ENCODE results near the gene TEX261.
"Not testable (repeated sequence)": the region's sequence is repeated elsewhere in the genome, so short reads cannot be mapped to it uniquely, and the experiment has no call there.

Gene TEX261

DNA sequence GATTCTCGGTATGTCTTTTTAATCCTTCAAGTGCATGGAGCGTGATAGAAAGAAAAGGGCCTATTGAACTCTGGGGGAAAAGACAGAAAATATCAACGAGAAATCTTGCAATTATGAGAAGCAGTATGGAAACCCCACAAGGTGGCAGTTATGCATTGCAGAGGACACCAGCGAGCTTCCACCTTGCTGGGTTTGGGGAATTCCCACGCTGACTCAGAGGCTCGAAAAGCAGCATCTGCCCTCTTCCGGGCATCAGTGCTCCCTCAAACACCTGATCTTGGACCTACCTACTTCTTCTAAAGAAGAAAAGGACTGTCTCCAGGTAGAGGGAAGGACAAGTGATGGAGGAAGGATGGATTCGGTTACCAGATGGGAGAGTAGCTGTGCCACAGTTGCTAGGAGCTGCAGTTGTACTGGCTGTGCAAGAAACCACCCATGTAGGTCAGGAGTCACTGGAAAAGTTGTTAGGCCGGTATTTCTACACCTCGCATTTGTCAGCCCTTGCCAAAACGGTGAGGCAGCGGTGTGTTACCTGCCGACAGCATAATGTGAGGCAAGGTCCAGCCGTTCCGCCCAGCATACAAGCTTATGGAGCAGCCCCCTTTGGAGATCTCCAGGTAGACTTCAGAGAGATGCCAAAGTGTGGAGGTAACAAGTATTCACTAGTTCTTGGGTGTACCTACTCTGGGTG, 29.0 kb upstream of the TEX261 start:
- H3K79me2 ChIP-seq (ENCODE audit: low read length); H3K9ac ChIP-seq (ENCODE audit: low read length); H3K9me2 ChIP-seq (replicated peaks; ENCODE audit: insufficient read depth, low read length); H3K4me1 ChIP-seq (ENCODE audit: low read length); H3F3A ChIP-seq (ENCODE audit: insufficient read depth, low read length); H4K20me1 ChIP-seq (ENCODE audit: insufficient read depth, low read length); H3K27ac ChIP-seq (ENCODE audit: low read length); H3K36me3 ChIP-seq (replicated peaks; ENCODE audit: insufficient read depth, low read length); H3K27me3 ChIP-seq (replicated peaks; ENCODE audit: insufficient read depth, low read length); H3K9me3 ChIP-seq (replicated peaks; ENCODE audit: insufficient read depth, low read length); H3K4me3 ChIP-seq (ENCODE audit: low read length); H3K4me2 ChIP-seq (ENCODE audit: low read depth, low read length): not testable (repeated sequence)
- peak; percentile 63 for DNase-seq
- TF ChIP-seq, protein P1, sequence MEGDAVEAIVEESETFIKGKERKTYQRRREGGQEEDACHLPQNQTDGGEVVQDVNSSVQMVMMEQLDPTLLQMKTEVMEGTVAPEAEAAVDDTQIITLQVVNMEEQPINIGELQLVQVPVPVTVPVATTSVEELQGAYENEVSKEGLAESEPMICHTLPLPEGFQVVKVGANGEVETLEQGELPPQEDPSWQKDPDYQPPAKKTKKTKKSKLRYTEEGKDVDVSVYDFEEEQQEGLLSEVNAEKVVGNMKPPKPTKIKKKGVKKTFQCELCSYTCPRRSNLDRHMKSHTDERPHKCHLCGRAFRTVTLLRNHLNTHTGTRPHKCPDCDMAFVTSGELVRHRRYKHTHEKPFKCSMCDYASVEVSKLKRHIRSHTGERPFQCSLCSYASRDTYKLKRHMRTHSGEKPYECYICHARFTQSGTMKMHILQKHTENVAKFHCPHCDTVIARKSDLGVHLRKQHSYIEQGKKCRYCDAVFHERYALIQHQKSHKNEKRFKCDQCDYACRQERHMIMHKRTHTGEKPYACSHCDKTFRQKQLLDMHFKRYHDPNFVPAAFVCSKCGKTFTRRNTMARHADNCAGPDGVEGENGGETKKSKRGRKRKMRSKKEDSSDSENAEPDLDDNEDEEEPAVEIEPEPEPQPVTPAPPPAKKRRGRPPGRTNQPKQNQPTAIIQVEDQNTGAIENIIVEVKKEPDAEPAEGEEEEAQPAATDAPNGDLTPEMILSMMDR (IDR thresholded peaks at IDR 0.05; ENCODE audit: low read length): peak; percentile 49
- H2AFZ ChIP-seq (ENCODE audit: low read length): peak overlapping the region; percentile 56; the same call in 1 of the 2 replicates

DNA sequence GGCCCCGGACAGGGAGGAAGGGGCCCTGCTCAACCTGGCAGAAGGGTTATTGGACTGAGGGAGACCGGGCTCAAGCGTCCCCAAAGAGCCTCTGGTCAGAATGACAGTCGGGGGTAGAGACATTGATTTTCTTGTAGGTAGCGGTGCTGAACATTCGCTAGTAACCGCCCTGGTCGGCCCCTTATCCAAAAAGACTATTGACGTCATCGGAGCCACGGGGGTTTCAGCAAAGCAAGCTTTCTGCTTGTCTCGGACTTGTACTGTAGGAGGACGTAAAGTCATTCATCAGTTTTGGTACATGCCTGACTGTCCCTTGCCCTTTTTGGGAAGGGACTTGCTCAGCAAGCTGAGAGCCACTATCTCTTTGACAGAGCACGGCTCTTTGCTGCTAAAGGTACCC, 26.7 kb upstream of the TEX261 start:
- not testable (repeated sequence) for H3F3A ChIP-seq (ENCODE audit: insufficient read depth, low read length); H4K20me1 ChIP-seq (ENCODE audit: insufficient read depth, low read length); H3K4me1 ChIP-seq (ENCODE audit: low read length); H3K9ac ChIP-seq (ENCODE audit: low read length); DNase-seq; H3K9me3 ChIP-seq (replicated peaks; ENCODE audit: insufficient read depth, low read length); H3K36me3 ChIP-seq (replicated peaks; ENCODE audit: insufficient read depth, low read length); H3K79me2 ChIP-seq (ENCODE audit: low read length); H3K4me2 ChIP-seq (ENCODE audit: low read depth, low read length); H3K27me3 ChIP-seq (replicated peaks; ENCODE audit: insufficient read depth, low read length); H3K4me3 ChIP-seq (ENCODE audit: low read length); H3K27ac ChIP-seq (ENCODE audit: low read length); H2AFZ ChIP-seq (ENCODE audit: low read length); H3K9me2 ChIP-seq (replicated peaks; ENCODE audit: insufficient read depth, low read length)

DNA sequence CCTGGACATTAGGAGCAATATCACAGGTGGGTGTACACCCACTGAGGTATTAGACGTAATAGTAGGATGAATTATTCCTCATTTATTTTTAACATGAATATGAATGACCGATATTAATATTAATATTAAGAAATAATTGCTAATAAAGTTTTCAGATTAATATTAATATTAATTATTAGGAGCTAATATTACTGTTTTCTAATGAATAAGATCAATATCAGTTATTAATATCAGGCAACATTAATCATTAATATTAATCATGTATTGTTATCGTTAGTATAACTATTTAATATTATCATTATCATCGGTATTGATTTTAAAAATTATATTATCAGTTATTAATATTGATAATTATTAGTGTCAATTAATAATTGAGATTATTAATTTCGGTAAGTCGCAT, 25.3 kb upstream of the TEX261 start:
- H3K4me2 ChIP-seq (ENCODE audit: low read depth, low read length); H2AFZ ChIP-seq (ENCODE audit: low read length); H3K9me2 ChIP-seq (replicated peaks; ENCODE audit: insufficient read depth, low read length): not testable (repeated sequence)

GRCh38 chr2:71018625-71019024, 24.0 kb upstream of the TEX261 start:
- no peaks in the 10 kb centered on the region for H3K27me3 ChIP-seq (replicated peaks; ENCODE audit: insufficient read depth, low read length)

More for the DNA sequence above, 25.3 kb upstream of the TEX261 start:
- H3K4me3 ChIP-seq (ENCODE audit: low read length); H4K20me1 ChIP-seq (ENCODE audit: insufficient read depth, low read length); H3K9me3 ChIP-seq (replicated peaks; ENCODE audit: insufficient read depth, low read length); DNase-seq; H3K27me3 ChIP-seq (replicated peaks; ENCODE audit: insufficient read depth, low read length); H3F3A ChIP-seq (ENCODE audit: insufficient read depth, low read length); H3K4me1 ChIP-seq (ENCODE audit: low read length); H3K9ac ChIP-seq (ENCODE audit: low read length); H3K36me3 ChIP-seq (replicated peaks; ENCODE audit: insufficient read depth, low read length); H3K79me2 ChIP-seq (ENCODE audit: low read length); H3K27ac ChIP-seq (ENCODE audit: low read length): not testable (repeated sequence)

DNA sequence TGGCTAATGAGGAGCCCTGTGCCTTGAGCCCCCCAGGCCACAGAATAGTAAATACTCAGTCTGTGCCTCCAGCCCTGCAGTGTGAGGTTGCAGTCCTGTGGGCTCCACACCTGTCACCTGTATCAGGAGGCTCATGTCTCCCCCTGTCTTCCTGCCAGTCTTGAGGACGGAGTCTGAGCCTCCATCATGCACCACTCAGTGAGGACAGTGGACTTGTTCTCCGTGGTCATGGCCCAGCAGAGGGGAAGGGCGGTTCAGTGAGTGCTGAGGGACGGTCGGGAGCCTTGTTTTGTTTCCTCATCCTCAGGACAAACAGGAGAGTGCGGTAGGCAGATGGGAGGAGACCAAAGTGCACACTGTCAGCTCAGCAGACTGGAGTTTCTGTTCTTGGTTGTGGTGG, 17.1 kb upstream of the TEX261 start:
- not testable (repeated sequence) for H3F3A ChIP-seq (ENCODE audit: insufficient read depth, low read length); H3K9me3 ChIP-seq (replicated peaks; ENCODE audit: insufficient read depth, low read length); H3K4me2 ChIP-seq (ENCODE audit: low read depth, low read length); H3K79me2 ChIP-seq (ENCODE audit: low read length); H3K4me3 ChIP-seq (ENCODE audit: low read length); H3K27me3 ChIP-seq (replicated peaks; ENCODE audit: insufficient read depth, low read length); H3K36me3 ChIP-seq (replicated peaks; ENCODE audit: insufficient read depth, low read length); H4K20me1 ChIP-seq (ENCODE audit: insufficient read depth, low read length); H3K9me2 ChIP-seq (replicated peaks; ENCODE audit: insufficient read depth, low read length); H3K4me1 ChIP-seq (ENCODE audit: low read length); H2AFZ ChIP-seq (ENCODE audit: low read length); H3K9ac ChIP-seq (ENCODE audit: low read length); H3K27ac ChIP-seq (ENCODE audit: low read length); DNase-seq

More at GRCh38 chr2:71018625-71019024, 24.0 kb upstream of the TEX261 start:
- DNase-seq: no peak
- Histone ChIP-seq H3K27ac (ENCODE audit: low read length) (no peak overlapping the region), H3K4me3 (ENCODE audit: low read length) (no peak overlapping the region), H3K4me2 (ENCODE audit: low read depth, low read length) (no peak overlapping the region), H3K9me3 (replicated peaks; ENCODE audit: insufficient read depth, low read length) (no peaks in the 10 kb centered on the region), H4K20me1 (ENCODE audit: insufficient read depth, low read length) (no peaks in the 10 kb centered on the region), H2AFZ (ENCODE audit: low read length) (no peak overlapping the region), H3K36me3 (replicated peaks; ENCODE audit: insufficient read depth, low read length) (no peaks in the 10 kb centered on the region), H3K9me2 (replicated peaks; ENCODE audit: insufficient read depth, low read length) (no peaks in the 10 kb centered on the region), H3F3A (ENCODE audit: insufficient read depth, low read length) (no peaks in the 10 kb centered on the region), H3K4me1 (ENCODE audit: low read length) (peaks cover under 1% of the 10 kb centered on the region; the same call in 1 of the 2 replicates), H3K9ac (ENCODE audit: low read length) (no peak overlapping the region), H3K79me2 (ENCODE audit: low read length) (no peaks in the 10 kb centered on the region)
- no peak for TF ChIP-seq EZH2phosphoT487 (IDR thresholded peaks at IDR 0.05; ENCODE audit: low read length)
- TF ChIP-seq EZH2 (optimal IDR thresholded peaks at IDR 0.05; ENCODE audit: low read depth, low read length): no peak
- TF ChIP-seq, protein P1 (IDR thresholded peaks at IDR 0.05; ENCODE audit: low read length): no peak
